Psoas muscle (tissue), 8 donors: ENCODE results near the gene RPL35. TPM values are rescaled to one million over a fixed set of nuclear protein-coding genes. Genes with fewer than 3 reads are reported as not detected.
A peak's percentile ranks its signal among the peaks of the same experiment; 100 is the strongest.

Experiments used
- ATAC-seq, 4 donors: fragments of 200-7000 bp; cut with Tn5 transposase; one replicate each; pipeline ENCODE4 v1.9.1; 2020; ENCODE audit warnings: moderate library complexity in 3 of 4, mild to moderate bottlenecking in 2 of 4
- DNase-seq, 2 donors: peaks; one replicate each; pipeline ENCODE4 v3.0.0-alpha.2; 2020
- H3K27ac ChIP-seq: fragments of 200-600 bp; one replicate; pipeline ENCODE4 v1.8.0; 2022
- H3K27me3 ChIP-seq, 3 donors: fragments of 200-600 bp in 1 of 3; one replicate each; pipeline versions ENCODE4 v1.6.1 to v1.8.0; 2013 to 2022; ENCODE audit warnings: low read length in 2 of 3, mild to moderate bottlenecking in 2 of 3, moderate library complexity in 1 of 3; ENCODE audit not compliant: insufficient read depth in 3 of 3
- H3K36me3 ChIP-seq, 2 donors: fragments of 200-600 bp in 1 of 2; one replicate each; pipeline versions ENCODE4 v1.6.1 to v1.8.0; 2013 to 2022; ENCODE audit warnings: low read depth in 1 of 2, mild to moderate bottlenecking in 1 of 2, moderate library complexity in 1 of 2; ENCODE audit not compliant: insufficient read depth in 1 of 2
- H3K4me1 ChIP-seq: fragments of 200-600 bp; one replicate; pipeline ENCODE4 v1.8.0; 2022
- H3K4me3 ChIP-seq: fragments of 200-600 bp; one replicate; pipeline ENCODE4 v1.8.0; 2022; ENCODE audit warnings: mild to moderate bottlenecking
- H3K9me3 ChIP-seq: fragments of 200-600 bp; one replicate; pipeline ENCODE4 v1.8.0; 2022
- WGBS, 3 donors: extraction: QIAGEN DNeasy Blood & Tissue Kit; methylation state at CpG; one replicate each; pipeline versions ENCODE4 v1.1.6 to v1.1.7; 2013; 5-methylcytosine and 5-hydroxymethylcytosine counted together
- intact Hi-C, 2 donors: fragments of 100-400 bp; cut with DNase I; formaldehyde crosslinking; loops; one replicate each; pipeline versions ENCODE4 v1.11.0 to v1.14.2; 2022
- polyA plus RNA-seq, 3 donors: library from polyadenylated mRNA; stranded (reverse); fragments of 200-250 nt; gene quantifications; one replicate each; pipeline ENCODE4 v1.2.3, GENCODE V29; 2013
- total RNA-seq, 4 donors: library from RNA; stranded (reverse); fragmentation: NEBNext Ultra II Directional in 2 of 4; extraction: Animal tissue kit (Norgen Biotek cat#: 25700) in 2 of 4; gene quantifications; one replicate each; pipeline versions ENCODE4 v1.2.1 to v1.2.4, GENCODE V29; 2021 to 2023
- TF ChIP-seq, protein P1 (sequence below): fragments of 200-600 bp; IDR thresholded peaks from one replicate; pipeline ENCODE4 v1.8.0; 2022; ENCODE audit warnings: antibody characterized with exemption
- donor health status: healthy with polysubstance abuse.
- donor health status: DM: no; HTN: no; CAD: no; lungs with moderate emphysema.
- donor health status: Bipolar disorder and iron deficiency.
- donor health status: healthy.
- donor health status: DM: yes; HTN: yes; CAD: no.
- donor health status: DM: no; HTN: no; CAD: no.
- donor health status: DM: no; HTN: no; CAD: no.
- donor health status: DM: yes; HTN: yes; CAD: no.

The RPL35 gene
- total and polyA plus RNA-seq, 7 donors, result 994 to 4,666 (median 1,307) TPM

DNA sequence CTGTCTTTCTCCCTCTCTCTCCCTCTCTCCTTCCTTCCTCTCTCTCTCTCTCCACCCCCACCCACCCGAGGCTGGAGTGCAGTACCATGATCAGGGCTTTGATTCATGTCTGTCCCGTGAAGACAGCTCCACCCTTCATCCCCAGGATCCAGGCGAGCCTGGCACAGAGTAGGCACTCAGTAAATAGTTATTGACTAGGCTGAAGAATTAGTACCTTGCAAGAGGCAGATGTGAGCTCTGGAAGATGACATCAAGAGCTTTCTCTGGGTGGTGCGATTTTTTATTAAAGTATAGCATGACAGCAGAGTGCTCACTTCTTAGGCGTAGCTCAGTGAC, 32.5 kb downstream of the RPL35 start:
- TF ChIP-seq, protein P1, sequence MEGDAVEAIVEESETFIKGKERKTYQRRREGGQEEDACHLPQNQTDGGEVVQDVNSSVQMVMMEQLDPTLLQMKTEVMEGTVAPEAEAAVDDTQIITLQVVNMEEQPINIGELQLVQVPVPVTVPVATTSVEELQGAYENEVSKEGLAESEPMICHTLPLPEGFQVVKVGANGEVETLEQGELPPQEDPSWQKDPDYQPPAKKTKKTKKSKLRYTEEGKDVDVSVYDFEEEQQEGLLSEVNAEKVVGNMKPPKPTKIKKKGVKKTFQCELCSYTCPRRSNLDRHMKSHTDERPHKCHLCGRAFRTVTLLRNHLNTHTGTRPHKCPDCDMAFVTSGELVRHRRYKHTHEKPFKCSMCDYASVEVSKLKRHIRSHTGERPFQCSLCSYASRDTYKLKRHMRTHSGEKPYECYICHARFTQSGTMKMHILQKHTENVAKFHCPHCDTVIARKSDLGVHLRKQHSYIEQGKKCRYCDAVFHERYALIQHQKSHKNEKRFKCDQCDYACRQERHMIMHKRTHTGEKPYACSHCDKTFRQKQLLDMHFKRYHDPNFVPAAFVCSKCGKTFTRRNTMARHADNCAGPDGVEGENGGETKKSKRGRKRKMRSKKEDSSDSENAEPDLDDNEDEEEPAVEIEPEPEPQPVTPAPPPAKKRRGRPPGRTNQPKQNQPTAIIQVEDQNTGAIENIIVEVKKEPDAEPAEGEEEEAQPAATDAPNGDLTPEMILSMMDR, result no peak
- H3K27me3 ChIP-seq, result no peaks in the 10 kb centered on the region
- no peaks in the 10 kb centered on the region for H3K9me3 ChIP-seq
- DNase-seq (no peak), ATAC-seq (no peak)
- intact Hi-C loops, result no loop called here
- H3K27ac ChIP-seq, result no peak overlapping the region
- 56 to 61% (median 57%) methylated on average over 5 of the region's 5 CpGs for WGBS, 3 donors
- H3K4me3 ChIP-seq, result no peak overlapping the region
- H3K36me3 ChIP-seq, result no peaks in the 10 kb centered on the region
- H3K4me1 ChIP-seq, result peaks cover 15% of the 10 kb centered on the region

GRCh38 chr9:124828489-124829333, 33.0 kb downstream of the RPL35 start:
- no peaks in the 10 kb centered on the region for H3K36me3 ChIP-seq
- ATAC-seq, result no peak
- WGBS, 3 donors, result 56 to 63% (median 58%) methylated on average over 2 of the region's 2 CpGs
- H3K4me3 ChIP-seq, result no peak overlapping the region
- intact Hi-C loops, result no loop called here
- H3K27me3 ChIP-seq, result no peaks in the 10 kb centered on the region
- no peak for DNase-seq
- no peaks in the 10 kb centered on the region for H3K9me3 ChIP-seq
- TF ChIP-seq, protein P1, result no peak
- H3K4me1 ChIP-seq, result peaks cover 15% of the 10 kb centered on the region
- H3K27ac ChIP-seq, result no peak overlapping the region

GRCh38 chr9:124820698-124821623, 40.8 kb downstream of the RPL35 start:
- WGBS, 3 donors, result 38 to 44% (median 38%) methylated on average over 12 of the region's 12 CpGs
- Histone ChIP-seq H3K27ac (no peak overlapping the region), H3K4me1 (no peaks in the 10 kb centered on the region)

GRCh38 chr9:124818431-124819281, 43.1 kb downstream of the RPL35 start:
- TF ChIP-seq, protein P1, result no peak
- ATAC-seq (peak; percentile 83 to 86 (median 85)), DNase-seq (no peak)
- Histone ChIP-seq H3K27ac (no peak overlapping the region), H3K4me3 (no peak overlapping the region), H3K27me3 (no peaks in the 10 kb centered on the region), H3K36me3 (no peaks in the 10 kb centered on the region), H3K9me3 (no peaks in the 10 kb centered on the region), H3K4me1 (no peaks in the 10 kb centered on the region)
- intact Hi-C loops, result no loop called here
- WGBS, 3 donors, result 38 to 47% (median 43%) methylated on average over 18 of the region's 18 CpGs

More at GRCh38 chr9:124820698-124821623, 40.8 kb downstream of the RPL35 start:
- H3K36me3 ChIP-seq, result no peaks in the 10 kb centered on the region
- ATAC-seq (peak in 2 of 4 donors; percentile 14 to 25), DNase-seq (no peak)
- H3K27me3 ChIP-seq, result no peaks in the 10 kb centered on the region
- H3K9me3 ChIP-seq, result no peaks in the 10 kb centered on the region
- TF ChIP-seq, protein P1, result no peak
- no peak overlapping the region for H3K4me3 ChIP-seq
- intact Hi-C loops, result no loop called here
